ENCODE data around the gene AIP.
"Not testable (repeated sequence)": the region's sequence is repeated elsewhere in the genome, so short reads cannot be mapped to it uniquely, and the experiment has no call there.

AIP gene

GRCh38 chr11:67449116-67449844 is 33.5 kb upstream of the AIP start:
- no peak for DNase-seq

- no peak for DNase-seq
These were observed 31.8 kb upstream of the AIP start for GRCh38 chr11:67450796-67451657.

- DNase-seq, result no peak
These were observed 31.2 kb upstream of the AIP start for GRCh38 chr11:67451658-67451976.

- DNase-seq, result no peak
These were observed 30.5 kb upstream of the AIP start, which contains the start of gene GPR152 for GRCh38 chr11:67452141-67452952. Gene GPR152 (minus strand): TSS chr11:67452729. CDS start chr11:67452724, 5 bp downstream.

GRCh38 chr11:67453816-67454732 is 28.8 kb upstream of the AIP start:
- no peak for DNase-seq

- no peak for DNase-seq
These were observed 27.8 kb upstream of the AIP start, which contains the start of gene CABP4 for GRCh38 chr11:67455054-67455453. Gene CABP4 (plus strand): TSS chr11:67455354. CDS start chr11:67455424, 70 bp downstream.

GRCh38 chr11:67456068-67456705 is 26.6 kb upstream of the AIP start:
- DNase-seq, result no peak

- no peak for DNase-seq
These were observed 25.4 kb upstream of the AIP start for GRCh38 chr11:67457453-67457852.

- no peak for DNase-seq
These were observed 24.6 kb upstream of the AIP start for GRCh38 chr11:67458266-67458665.

- DNase-seq, result no peak
These were observed 19.6 kb upstream of the AIP start for GRCh38 chr11:67463186-67463585.

- DNase-seq, result no peak
These were observed 19.0 kb upstream of the AIP start for GRCh38 chr11:67463680-67464410.

GRCh38 chr11:67464411-67465188 is 18.2 kb upstream of the AIP start:
- DNase-seq, result peak; percentile 86

GRCh38 chr11:67465189-67465510 is 17.7 kb upstream of the AIP start:
- DNase-seq, result no peak

- DNase-seq, result not testable (repeated sequence)
These were observed 17.3 kb upstream of the AIP start for GRCh38 chr11:67465530-67465929.

GRCh38 chr11:67466367-67466766 is 16.5 kb upstream of the AIP start:
- no peak for DNase-seq

- no peak for DNase-seq
These were observed 15.7 kb upstream of the AIP start for GRCh38 chr11:67466962-67467771.

GRCh38 chr11:67468056-67468455 is 14.8 kb upstream of the AIP start:
- peak; percentile 43 for DNase-seq

GRCh38 chr11:67468456-67468758 is 14.4 kb upstream of the AIP start:
- DNase-seq, result no peak

- peak; percentile 79 for DNase-seq
These were observed 13.9 kb upstream of the AIP start, which contains the start of gene TMEM134 for GRCh38 chr11:67468759-67469507. Gene TMEM134 (minus strand): TSS chr11:67469251. CDS start chr11:67469192, 59 bp downstream.

Data from NCI-H1105 treated with DMSO at 0.1 percent for 48 hours (cell line).